ENCODE data around the gene FOXO6.

Gene FOXO6

GRCh38 chr1:41369531-41369930 is 8.3 kb downstream of the FOXO6 start:
- peaks cover 13% of the 10 kb centered on the region for H3K4me1 ChIP-seq (ENCODE audit: insufficient read depth, poor library complexity, severe bottlenecking)
- ATAC-seq (ENCODE audit: low read depth) (no peak), DNase-seq (ENCODE audit: low spot score) (no peak)
- H3K9me3 ChIP-seq (ENCODE audit: severe bottlenecking): no peaks in the 10 kb centered on the region
- TF ChIP-seq CTCF (IDR thresholded peaks at IDR 0.05; ENCODE audit: poor library complexity, severe bottlenecking): no peak
- H3K36me3 ChIP-seq (ENCODE audit: low read depth): no peaks in the 10 kb centered on the region
- H3K4me3 ChIP-seq (ENCODE audit: severe bottlenecking): no peak overlapping the region
- no peaks in the 10 kb centered on the region for H3K27me3 ChIP-seq (ENCODE audit: insufficient read depth, poor library complexity, severe bottlenecking)
- H3K27ac ChIP-seq (ENCODE audit: poor library complexity, severe bottlenecking): no peak overlapping the region

GRCh38 chr1:41370225-41370624 is 9.0 kb downstream of the FOXO6 start:
- H3K36me3 ChIP-seq (ENCODE audit: low read depth): no peaks in the 10 kb centered on the region
- DNase-seq (ENCODE audit: low spot score): no peak
- no peak for ATAC-seq (ENCODE audit: low read depth)
- no peaks in the 10 kb centered on the region for H3K9me3 ChIP-seq (ENCODE audit: severe bottlenecking)
- H3K27ac ChIP-seq (ENCODE audit: poor library complexity, severe bottlenecking): no peak overlapping the region
- H3K4me1 ChIP-seq (ENCODE audit: insufficient read depth, poor library complexity, severe bottlenecking): peaks cover 13% of the 10 kb centered on the region
- H3K27me3 ChIP-seq (ENCODE audit: insufficient read depth, poor library complexity, severe bottlenecking): no peaks in the 10 kb centered on the region
- no peak overlapping the region for H3K4me3 ChIP-seq (ENCODE audit: severe bottlenecking)
- no peak for TF ChIP-seq CTCF (IDR thresholded peaks at IDR 0.05; ENCODE audit: poor library complexity, severe bottlenecking)

- Histone ChIP-seq H3K27ac (ENCODE audit: poor library complexity, severe bottlenecking) (no peak overlapping the region), H3K9me3 (ENCODE audit: severe bottlenecking) (no peaks in the 10 kb centered on the region), H3K36me3 (ENCODE audit: low read depth) (no peaks in the 10 kb centered on the region), H3K4me3 (ENCODE audit: severe bottlenecking) (no peak overlapping the region), H3K27me3 (ENCODE audit: insufficient read depth, poor library complexity, severe bottlenecking) (no peaks in the 10 kb centered on the region), H3K4me1 (ENCODE audit: insufficient read depth, poor library complexity, severe bottlenecking) (peaks cover 11% of the 10 kb centered on the region)
- DNase-seq (ENCODE audit: low spot score): no peak
- no peak for TF ChIP-seq CTCF (IDR thresholded peaks at IDR 0.05; ENCODE audit: poor library complexity, severe bottlenecking)
- ATAC-seq (ENCODE audit: low read depth): no peak
Observed at GRCh38 chr1:41370756-41371420, 9.7 kb downstream of the FOXO6 start.

GRCh38 chr1:41371630-41372599 is 10.7 kb downstream of the FOXO6 start:
- H3K9me3 ChIP-seq (ENCODE audit: severe bottlenecking): no peaks in the 10 kb centered on the region
- H3K27me3 ChIP-seq (ENCODE audit: insufficient read depth, poor library complexity, severe bottlenecking): no peaks in the 10 kb centered on the region
- peak overlapping the region; percentile 1 for H3K27ac ChIP-seq (ENCODE audit: poor library complexity, severe bottlenecking)
- TF ChIP-seq CTCF (IDR thresholded peaks at IDR 0.05; ENCODE audit: poor library complexity, severe bottlenecking): no peak
- DNase-seq (ENCODE audit: low spot score) (no peak), ATAC-seq (ENCODE audit: low read depth) (peak; percentile 58)
- no peak overlapping the region for H3K4me3 ChIP-seq (ENCODE audit: severe bottlenecking)
- H3K4me1 ChIP-seq (ENCODE audit: insufficient read depth, poor library complexity, severe bottlenecking): peaks cover 8% of the 10 kb centered on the region
- H3K36me3 ChIP-seq (ENCODE audit: low read depth): no peaks in the 10 kb centered on the region
